Amniotic epithelial cell (primary cell): ENCODE results near the gene FAM174B.

Experiments used
- DNase-seq: peaks from one replicate; pipeline ENCODE4 v3.0.0-alpha.2; 2010; ENCODE audit warnings: low read depth

The FAM174B gene

GRCh38 chr15:92664178-92664900 lies 8.8 kb upstream of the FAM174B start:
- DNase-seq, result no peak

- DNase-seq, result no peak
Observed at GRCh38 chr15:92663250-92663951, 7.8 kb upstream of the FAM174B start.

GRCh38 chr15:92662762-92663161 lies 7.2 kb upstream of the FAM174B start:
- DNase-seq, result no peak

GRCh38 chr15:92661956-92662355 lies 6.4 kb upstream of the FAM174B start:
- DNase-seq, result no peak

GRCh38 chr15:92661069-92661468 lies 5.5 kb upstream of the FAM174B start:
- DNase-seq, result no peak

GRCh38 chr15:92657486-92657885 lies 1.9 kb upstream of the FAM174B start:
- no peak for DNase-seq

GRCh38 chr15:92656089-92656488 lies 514 bp upstream of the FAM174B start:
- DNase-seq, result no peak

- no peak for DNase-seq
Observed at GRCh38 chr15:92654662-92655061, 913 bp downstream of the FAM174B start.

- no peak for DNase-seq
Observed at GRCh38 chr15:92653836-92654539, 1.6 kb downstream of the FAM174B start.

- no peak for DNase-seq
Observed at GRCh38 chr15:92653366-92653765, 2.2 kb downstream of the FAM174B start.

- no peak for DNase-seq
Observed at GRCh38 chr15:92652576-92652966, 3.0 kb downstream of the FAM174B start.

- DNase-seq, result no peak
Observed at GRCh38 chr15:92651877-92652575, 3.5 kb downstream of the FAM174B start.

- no peak for DNase-seq
Observed at GRCh38 chr15:92650966-92651365, 4.6 kb downstream of the FAM174B start.

GRCh38 chr15:92650256-92650655 lies 5.3 kb downstream of the FAM174B start:
- DNase-seq, result peak; percentile 62

GRCh38 chr15:92648190-92648875 lies 7.2 kb downstream of the FAM174B start:
- DNase-seq, result no peak

- DNase-seq, result no peak
Observed at GRCh38 chr15:92647467-92648163, 8.0 kb downstream of the FAM174B start.

GRCh38 chr15:92646216-92646615 lies 9.4 kb downstream of the FAM174B start:
- DNase-seq, result no peak

- no peak for DNase-seq
Observed at GRCh38 chr15:92645731-92646130, 9.8 kb downstream of the FAM174B start.

GRCh38 chr15:92645051-92645631 lies 10.4 kb downstream of the FAM174B start:
- peak; percentile 77 for DNase-seq

- no peak for DNase-seq
Observed at GRCh38 chr15:92643849-92644815, 11.4 kb downstream of the FAM174B start.
